IMR-90 (cell line): ENCODE results near the gene GNAO1. TPM values are rescaled to one million over a fixed set of nuclear protein-coding genes. Genes with fewer than 3 reads are reported as not detected.

ENCODE experiments used
- ATAC-seq: fragments of 200-7000 bp; cut with Tn5 transposase; 2 replicates; pipeline ENCODE4 v1.9.1; 2020; ENCODE audit warnings: low read depth, mild to moderate bottlenecking, moderate library complexity
- BruUV-seq: library from RNA; stranded (reverse); fragments of 400-500 nt; replicated peaks from 2 replicates; lab custom pipeline; 2021; lab: Mats Ljungman, UMichigan
- CTCF ChIA-PET: fragments of 300-600 bp; formaldehyde crosslinking; extraction: SDS; loops from one replicate; lab custom pipeline; 2021; ENCODE audit warnings: antibody characterized with exemption; lab: Yijun Ruan, JAX
- POLR2A ChIA-PET: fragments of 300-600 bp; sonication (Branson Sonifier 250); formaldehyde crosslinking; loops from one replicate; lab custom pipeline; 2022; ENCODE audit warnings: antibody characterized with exemption; ENCODE audit not compliant: unreplicated experiment; lab: Charles Lee
- DNase-seq: peaks from one replicate; pipeline ENCODE4 v3.0.0; 2013
- H2AFZ ChIP-seq: replicated peaks from 2 replicates; pipeline ENCODE3; 2013; ENCODE audit warnings: low read length, mild to moderate bottlenecking; ENCODE audit not compliant: poor library complexity
- H2AK5ac ChIP-seq: 2 replicates; pipeline ENCODE4 v1.6.1; 2013; ENCODE audit warnings: low read depth, low read length, inconsistent platforms
- H2AK9ac ChIP-seq: replicated peaks from 2 replicates; pipeline ENCODE3; 2013; ENCODE audit warnings: mild to moderate bottlenecking, low read depth, low read length, moderate library complexity; ENCODE audit not compliant: poor library complexity
- H2BK120ac ChIP-seq: 2 replicates; pipeline ENCODE4 v1.6.1; 2013; ENCODE audit warnings: low read depth, low read length, inconsistent platforms
- H2BK15ac ChIP-seq: 3 replicates; pipeline ENCODE4 v1.6.1; 2013; ENCODE audit warnings: low read depth, low read length, inconsistent platforms
- H2BK20ac ChIP-seq: 2 replicates; pipeline ENCODE4 v1.6.1; 2013; ENCODE audit warnings: low read depth, mild to moderate bottlenecking, inconsistent platforms, low read length, moderate library complexity
- H2BK5ac ChIP-seq: 2 replicates; pipeline ENCODE4 v1.6.1; 2013; ENCODE audit warnings: mild to moderate bottlenecking, low read depth, low read length, inconsistent platforms; ENCODE audit not compliant: poor library complexity, severe bottlenecking
- H3K14ac ChIP-seq: replicated peaks from 2 replicates; pipeline ENCODE4 v1.6.1; 2013; ENCODE audit warnings: low read depth, low read length, inconsistent platforms
- H3K18ac ChIP-seq: 2 replicates; pipeline ENCODE4 v1.6.1; 2013; ENCODE audit warnings: low read depth, low read length, control low read depth
- H3K23ac ChIP-seq: 2 replicates; pipeline ENCODE4 v1.6.1; 2013; ENCODE audit warnings: low read depth, low read length, inconsistent platforms
- H3K27ac ChIP-seq: 2 replicates; pipeline ENCODE4 v1.5.1; 2013; ENCODE audit warnings: mild to moderate bottlenecking, control low read depth, low read length; ENCODE audit not compliant: insufficient read depth
- H3K27me3 ChIP-seq: 2 replicates; pipeline ENCODE4 v1.6.1; 2013; ENCODE audit warnings: low read length; ENCODE audit not compliant: control insufficient read depth, insufficient read depth
- H3K36me3 ChIP-seq: 2 replicates; pipeline ENCODE4 v1.6.1; 2013; ENCODE audit warnings: low read length, mixed read lengths; ENCODE audit not compliant: control insufficient read depth, insufficient read depth
- H3K4ac ChIP-seq: 2 replicates; pipeline ENCODE4 v1.6.1; 2013; ENCODE audit warnings: low read depth, low read length, inconsistent platforms
- H3K4me1 ChIP-seq: 2 replicates; pipeline ENCODE4 v1.6.1; 2013; ENCODE audit warnings: low read length, mixed read lengths; ENCODE audit not compliant: control insufficient read depth, insufficient read depth
- H3K4me2 ChIP-seq: 2 replicates; pipeline ENCODE4 v1.6.1; 2013; ENCODE audit warnings: low read depth, mild to moderate bottlenecking, control low read depth, low read length, moderate library complexity
- H3K4me3 ChIP-seq: 2 replicates; pipeline ENCODE4 v1.5.1; 2013; ENCODE audit warnings: low read depth, mild to moderate bottlenecking, control low read depth, low read length, moderate library complexity; ENCODE audit not compliant: insufficient read depth
- H3K56ac ChIP-seq: 2 replicates; pipeline ENCODE4 v1.6.1; 2013; ENCODE audit warnings: low read length, inconsistent platforms; ENCODE audit not compliant: insufficient read depth; ENCODE audit errors: extremely low read depth
- H3K79me1 ChIP-seq, 2 experiments: 2 replicates each; pipeline ENCODE4 v1.6.1; 2013; ENCODE audit warnings: low read length in 2 of 2, inconsistent platforms in 1 of 2, low read depth in 1 of 2
- H3K9ac ChIP-seq: 2 replicates; pipeline ENCODE4 v1.6.1; 2013; ENCODE audit warnings: low read depth, low read length, control low read depth
- H3K9me1 ChIP-seq: 2 replicates; pipeline ENCODE4 v1.6.1; 2013; ENCODE audit warnings: low read length, inconsistent platforms; ENCODE audit not compliant: insufficient read depth
- H3K9me3 ChIP-seq: 2 replicates; pipeline ENCODE4 v1.6.1; 2013; ENCODE audit warnings: low read length; ENCODE audit not compliant: control insufficient read depth, insufficient read depth
- H4K20me1 ChIP-seq: 2 replicates; pipeline ENCODE4 v1.6.1; 2013; ENCODE audit warnings: low read length, inconsistent platforms; ENCODE audit not compliant: insufficient read depth
- H4K5ac ChIP-seq: 2 replicates; pipeline ENCODE4 v1.6.1; 2013; ENCODE audit warnings: mild to moderate bottlenecking, low read depth, low read length, control low read depth
- H4K8ac ChIP-seq, 2 experiments: 2 replicates each; pipeline ENCODE4 v1.6.1; 2013; ENCODE audit warnings: low read depth in 2 of 2, low read length in 2 of 2, control low read depth in 1 of 2, inconsistent platforms in 1 of 2
- H4K91ac ChIP-seq: 2 replicates; pipeline ENCODE4 v1.6.1; 2013; ENCODE audit warnings: low read depth, low read length, inconsistent platforms; ENCODE audit not compliant: insufficient read depth
- BHLHE40 ChIP-seq: fragments of 150-350 bp; IDR thresholded peaks from 2 replicates; pipeline ENCODE4 v1.6.1; 2016; ENCODE audit warnings: mild to moderate bottlenecking, low read depth, low read length
- CEBPB ChIP-seq: IDR thresholded peaks from 2 replicates; pipeline ENCODE4 v1.6.1; 2012; ENCODE audit warnings: low read depth, low read length, improper control_type of control experiment
- FOS ChIP-seq: fragments of 150-350 bp; IDR thresholded peaks from 2 replicates; pipeline ENCODE4 v1.6.1; 2016; ENCODE audit warnings: low read depth, low read length
- MAFK ChIP-seq: IDR thresholded peaks from 2 replicates; pipeline ENCODE4 v1.6.1; 2012; ENCODE audit warnings: low read depth, low read length, improper control_type of control experiment
- POLR2A ChIP-seq: IDR thresholded peaks from 2 replicates; pipeline ENCODE4 v1.6.1; 2012; ENCODE audit warnings: mild to moderate bottlenecking, low read depth, low read length
- RFX5 ChIP-seq: IDR thresholded peaks from 2 replicates; pipeline ENCODE4 v1.8.0; 2012; ENCODE audit warnings: low read depth, mild to moderate bottlenecking, low read length, moderate library complexity
- WGBS, 2 experiments: methylation state at CpG; one replicate each; pipeline versions ENCODE4 v1.1.5 to v1.1.7; 2013; ENCODE audit warnings: missing lambda C conversion rate in 2 of 2; ENCODE audit not compliant: insufficient read length in 1 of 2; ENCODE audit errors: extremely low coverage in 2 of 2; 5-methylcytosine and 5-hydroxymethylcytosine counted together
- dilution Hi-C: fragments of 300-500 bp; cut with HindIII; formaldehyde crosslinking; loops from one replicate; pipeline ENCODE4 v1.14.3; 2018; ENCODE audit warnings: low sequenced_read_pairs; ENCODE audit not compliant: unreplicated experiment
- in situ Hi-C: fragments of 300-500 bp; cut with MboI; formaldehyde crosslinking; loops from 3 replicates; pipeline ENCODE4 v1.14.3; 2019; ENCODE audit warnings: low sequenced_read_pairs, inconsistent platforms, mixed read lengths
- intact Hi-C: fragments of 100-400 bp; cut with micrococcal nuclease; formaldehyde crosslinking; loops from 2 replicates; pipeline ENCODE4 v1.10.0; 2022
- polyA plus RNA-seq, 3 experiments: library from polyadenylated mRNA; depleted of rRNA; stranded (reverse); fragments of >200 nt; gene quantifications; 2 replicates each; pipeline ENCODE4 v1.2.3, GENCODE V29; 2012; ENCODE audit warnings: low replicate concordance in 1 of 3
- total RNA-seq: library from RNA; depleted of rRNA; stranded (reverse); fragments of >200 nt; gene quantifications from 2 replicates; pipeline ENCODE4 v1.2.3, GENCODE V29; 2012
- TF ChIP-seq, protein P1 (sequence below): fragments of 150-350 bp; IDR thresholded peaks from 2 replicates; pipeline ENCODE4 v1.6.1; 2017; ENCODE audit warnings: mild to moderate bottlenecking, antibody characterized with exemption, low read length, low read depth

Gene GNAO1
- total and polyA plus RNA-seq, 2 of the 4 experiments (the other 2 are of a cell fraction): under 0.01 to 0.07 TPM

DNA sequence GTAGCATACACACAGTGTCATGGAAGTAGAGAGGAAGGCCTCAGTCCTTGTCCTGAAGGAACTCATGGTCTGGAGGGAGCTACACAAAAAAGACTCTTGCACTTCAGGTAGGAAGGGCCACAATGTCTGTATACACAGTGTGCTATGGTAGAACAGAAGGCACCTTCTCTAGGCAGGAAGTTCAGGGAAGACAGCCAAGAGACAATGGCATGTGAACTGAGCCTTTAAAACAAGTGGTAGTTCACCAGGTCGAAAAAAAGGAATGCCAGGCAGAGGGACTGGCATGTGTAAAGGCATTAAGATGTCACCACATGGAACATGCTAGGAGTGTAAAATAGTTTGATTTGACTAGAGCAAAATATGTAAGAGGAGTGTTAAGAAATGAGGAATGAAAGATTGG lies 9.7 kb downstream of the GNAO1 start:
- no peak for TF ChIP-seq MAFK
- no peak for TF ChIP-seq RFX5
- TF ChIP-seq, protein P1, sequence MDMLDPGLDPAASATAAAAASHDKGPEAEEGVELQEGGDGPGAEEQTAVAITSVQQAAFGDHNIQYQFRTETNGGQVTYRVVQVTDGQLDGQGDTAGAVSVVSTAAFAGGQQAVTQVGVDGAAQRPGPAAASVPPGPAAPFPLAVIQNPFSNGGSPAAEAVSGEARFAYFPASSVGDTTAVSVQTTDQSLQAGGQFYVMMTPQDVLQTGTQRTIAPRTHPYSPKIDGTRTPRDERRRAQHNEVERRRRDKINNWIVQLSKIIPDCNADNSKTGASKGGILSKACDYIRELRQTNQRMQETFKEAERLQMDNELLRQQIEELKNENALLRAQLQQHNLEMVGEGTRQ: no peak
- TF ChIP-seq CEBPB: no peak
- no peak for TF ChIP-seq BHLHE40
- no peak for TF ChIP-seq FOS
- no peak for TF ChIP-seq POLR2A
- Histone ChIP-seq H2BK5ac (no peak overlapping the region), H3K23ac (no peak overlapping the region), H3K14ac (no peak overlapping the region), H2BK20ac (no peak overlapping the region), H4K91ac (no peak overlapping the region), H3K4me1 (no peaks in the 10 kb centered on the region), H3K27ac (no peak overlapping the region), H3K18ac (no peak overlapping the region), H3K79me1 (no peaks in the 10 kb centered on the region), H3K36me3 (no peaks in the 10 kb centered on the region), H2BK15ac (no peak overlapping the region), H2AK5ac (no peak overlapping the region), H3K9ac (no peak overlapping the region), H4K20me1 (no peaks in the 10 kb centered on the region), H3K4me2 (no peak overlapping the region), H3K9me1 (no peaks in the 10 kb centered on the region), H3K4me3 (no peak overlapping the region), H3K4ac (no peak overlapping the region), H4K8ac (no peak overlapping the region), H2AK9ac (no peak overlapping the region), H2AFZ (no peak overlapping the region), H2BK120ac (no peak overlapping the region), H4K5ac (no peak overlapping the region), H3K27me3 (peaks cover 9% of the 10 kb centered on the region), H3K9me3 (no peaks in the 10 kb centered on the region), H3K56ac (no peak overlapping the region)
- 40% methylated on average over 1 of the region's 1 CpG; no CpG with 5 or more reads in 1 of the 2 experiments for WGBS, 2 experiments
- DNase-seq (no peak), ATAC-seq (no peak)
- intact Hi-C loops: no loop called here
- dilution Hi-C loops: no loop called here
- CTCF ChIA-PET: no interaction called here
- POLR2A ChIA-PET: no interaction called here
- in situ Hi-C loops: no loop called here
- no TSS peak for BruUV-seq
